GM21529 (cell line): ENCODE measurements around the gene SEC31A.
A peak's percentile ranks its signal among the peaks of the same experiment; 100 is the strongest.
"Not testable (repeated sequence)": the region's sequence is repeated elsewhere in the genome, so short reads cannot be mapped to it uniquely, and the experiment has no call there.

Experiments
- ATAC-seq: cut with Tn5 transposase; IDR thresholded peaks from one replicate; pipeline ENCODE4 v1.9.1; 2021; ENCODE audit not compliant: unreplicated experiment

The SEC31A gene

DNA sequence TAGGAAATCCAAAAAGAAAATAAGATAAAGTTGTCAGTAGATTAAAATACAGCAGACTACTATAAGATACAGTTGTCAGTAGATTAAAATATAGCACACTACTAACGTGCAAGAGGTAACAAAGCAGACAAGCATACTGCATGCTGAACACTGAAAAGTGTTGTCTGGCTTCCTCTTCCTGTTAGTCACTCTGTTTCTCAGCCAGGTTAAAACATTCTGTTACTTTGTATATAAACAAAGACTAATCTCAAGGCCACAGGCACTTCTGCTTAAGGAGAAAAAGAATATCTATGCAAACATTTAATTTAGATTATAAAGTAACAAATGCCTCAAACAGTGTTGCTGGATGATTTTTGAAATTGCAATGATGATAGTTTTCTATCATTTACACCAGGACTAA lies 51.3 kb downstream of the SEC31A start:
- no peak for ATAC-seq

- no peak for ATAC-seq
Measured at GRCh38 chr4:82833696-82834313, 57.1 kb downstream of the SEC31A start.

GRCh38 chr4:82833060-82833459 lies 57.9 kb downstream of the SEC31A start:
- not testable (repeated sequence) for ATAC-seq

- ATAC-seq = no peak
Measured at GRCh38 chr4:82825425-82825824, 65.5 kb downstream of the SEC31A start.

- no peak for ATAC-seq
Measured at GRCh38 chr4:82823062-82823461, 67.9 kb downstream of the SEC31A start.

DNA sequence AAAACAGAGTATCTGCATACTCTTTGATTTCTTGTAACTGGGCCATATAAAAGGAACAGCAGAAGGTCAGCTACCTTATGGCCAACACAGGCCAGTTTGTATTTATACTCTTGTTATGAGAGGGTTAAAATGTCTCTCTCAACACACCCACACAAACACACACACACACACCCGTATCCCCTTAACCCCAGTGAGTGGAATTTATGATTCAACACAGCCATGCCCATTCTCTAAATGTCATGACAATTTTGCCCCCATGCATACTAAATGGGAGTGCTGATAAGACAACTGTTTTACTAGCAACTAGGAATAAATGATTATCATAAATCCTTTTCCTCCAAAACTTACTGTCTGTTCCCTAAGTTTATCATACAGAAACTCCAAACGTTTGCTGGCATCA lies 70.3 kb downstream of the SEC31A start:
- ATAC-seq = no peak

GRCh38 chr4:82818664-82819662 lies 72.0 kb downstream of the SEC31A start:
- ATAC-seq = no peak

- ATAC-seq = not testable (repeated sequence)
Measured at GRCh38 chr4:82816874-82817273, 74.1 kb downstream of the SEC31A start.

- ATAC-seq = no peak
Measured at GRCh38 chr4:82814034-82814433, 76.9 kb downstream of the SEC31A start.

DNA sequence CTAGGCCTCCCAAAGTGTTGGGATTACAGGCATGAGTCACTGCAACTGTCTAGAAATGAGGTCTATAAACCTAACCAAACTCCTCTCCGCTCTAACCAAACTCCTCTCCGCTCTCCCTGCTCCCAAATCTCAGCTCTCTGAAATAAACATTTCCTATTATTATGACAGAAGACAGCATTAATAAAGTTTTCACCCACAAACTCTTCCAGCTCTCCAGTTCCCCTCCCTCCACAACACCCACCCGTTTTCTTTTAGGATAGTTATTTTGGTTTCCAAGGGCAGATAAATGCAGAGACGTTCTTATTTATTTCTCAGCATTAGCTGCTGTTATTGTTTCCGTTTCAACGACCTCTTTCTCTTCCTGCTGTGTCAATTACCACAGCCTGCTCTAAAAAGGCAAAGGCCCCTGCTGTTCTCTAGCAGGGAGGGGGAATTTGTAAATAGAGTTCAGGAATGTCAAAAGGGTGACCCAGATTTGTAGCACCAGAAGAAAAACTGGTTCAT lies 79.1 kb downstream of the SEC31A start:
- ATAC-seq = no peak

DNA sequence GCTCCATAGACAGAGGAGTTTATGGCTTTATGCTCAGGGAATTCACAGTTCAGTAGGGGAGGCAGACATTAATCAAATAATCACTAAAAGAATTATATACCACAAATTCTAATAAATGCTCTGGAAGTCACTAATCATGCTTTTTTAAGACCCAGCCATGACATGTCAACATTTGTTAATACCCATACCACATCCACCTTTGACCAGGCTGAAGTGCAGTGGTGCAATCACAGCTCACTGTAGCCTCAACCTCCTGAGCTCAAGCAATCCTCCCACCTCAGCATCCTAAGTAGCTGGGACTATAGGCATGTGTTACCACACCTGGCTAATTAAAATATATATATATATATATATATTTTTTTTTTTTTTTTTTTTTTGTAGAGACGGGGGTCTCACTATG lies 79.6 kb downstream of the SEC31A start:
- ATAC-seq = no peak

DNA sequence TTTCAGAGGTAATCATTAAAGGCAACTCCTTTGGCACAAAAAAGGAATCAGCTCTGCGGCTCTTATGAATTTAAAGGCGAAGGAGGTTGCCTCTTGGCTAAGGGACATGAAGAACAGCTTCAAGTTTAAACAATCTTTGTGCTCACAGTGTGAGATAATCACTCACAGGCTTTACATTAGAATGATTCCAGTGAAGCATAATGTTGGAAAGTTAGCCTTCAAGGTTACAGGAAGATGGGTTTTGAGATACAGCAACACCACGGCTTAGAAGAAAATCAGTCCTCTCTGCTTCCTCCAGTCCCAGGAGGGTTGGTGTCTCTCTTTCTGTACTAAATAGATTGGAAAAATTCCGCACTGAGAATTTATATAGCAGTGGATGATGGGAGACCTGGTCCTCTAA lies 80.8 kb downstream of the SEC31A start:
- ATAC-seq = no peak

- no peak for ATAC-seq
Measured at GRCh38 chr4:82809619-82810018, 81.3 kb downstream of the SEC31A start.

DNA sequence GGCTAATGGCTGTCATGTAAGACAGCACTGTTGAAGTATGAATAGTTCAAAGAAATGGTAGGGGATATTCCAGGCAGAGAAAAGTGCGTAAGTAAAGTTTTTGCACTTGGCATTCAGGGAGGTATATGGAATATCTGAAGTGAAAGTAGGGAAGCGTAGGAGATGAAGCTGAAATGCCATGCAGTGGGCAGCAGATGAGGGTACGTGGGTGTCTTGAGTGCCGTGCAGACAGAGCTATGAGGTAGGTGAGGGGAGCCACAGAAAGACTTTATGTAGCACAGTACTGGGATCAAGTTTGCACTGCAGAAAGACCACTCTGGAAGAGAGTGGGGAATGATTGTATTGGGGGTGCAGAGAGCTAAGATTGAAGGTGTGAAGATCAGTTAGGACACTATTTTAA lies 87.2 kb downstream of the SEC31A start:
- ATAC-seq = no peak

DNA sequence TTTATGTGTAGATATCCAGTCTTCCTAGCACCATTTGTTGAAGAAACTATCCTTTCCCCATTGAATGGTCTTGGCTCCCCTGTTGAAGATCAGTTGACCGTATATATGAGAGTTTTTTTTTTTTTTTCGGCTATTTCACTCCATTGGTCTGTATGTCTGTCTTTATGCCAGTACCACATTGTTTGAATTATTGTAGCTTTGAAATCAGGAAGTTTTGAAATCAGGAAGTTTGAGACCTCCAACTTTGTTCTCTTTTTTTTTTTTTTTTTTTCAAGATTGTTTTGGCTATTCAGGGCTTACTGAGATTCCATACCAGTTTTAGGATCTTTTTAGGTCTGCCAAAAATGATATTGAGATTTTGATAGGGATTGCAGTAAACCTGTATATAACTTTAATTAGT lies 88.0 kb downstream of the SEC31A start:
- ATAC-seq = no peak

GRCh38 chr4:82801910-82802521 lies 88.9 kb downstream of the SEC31A start:
- ATAC-seq = no peak

DNA sequence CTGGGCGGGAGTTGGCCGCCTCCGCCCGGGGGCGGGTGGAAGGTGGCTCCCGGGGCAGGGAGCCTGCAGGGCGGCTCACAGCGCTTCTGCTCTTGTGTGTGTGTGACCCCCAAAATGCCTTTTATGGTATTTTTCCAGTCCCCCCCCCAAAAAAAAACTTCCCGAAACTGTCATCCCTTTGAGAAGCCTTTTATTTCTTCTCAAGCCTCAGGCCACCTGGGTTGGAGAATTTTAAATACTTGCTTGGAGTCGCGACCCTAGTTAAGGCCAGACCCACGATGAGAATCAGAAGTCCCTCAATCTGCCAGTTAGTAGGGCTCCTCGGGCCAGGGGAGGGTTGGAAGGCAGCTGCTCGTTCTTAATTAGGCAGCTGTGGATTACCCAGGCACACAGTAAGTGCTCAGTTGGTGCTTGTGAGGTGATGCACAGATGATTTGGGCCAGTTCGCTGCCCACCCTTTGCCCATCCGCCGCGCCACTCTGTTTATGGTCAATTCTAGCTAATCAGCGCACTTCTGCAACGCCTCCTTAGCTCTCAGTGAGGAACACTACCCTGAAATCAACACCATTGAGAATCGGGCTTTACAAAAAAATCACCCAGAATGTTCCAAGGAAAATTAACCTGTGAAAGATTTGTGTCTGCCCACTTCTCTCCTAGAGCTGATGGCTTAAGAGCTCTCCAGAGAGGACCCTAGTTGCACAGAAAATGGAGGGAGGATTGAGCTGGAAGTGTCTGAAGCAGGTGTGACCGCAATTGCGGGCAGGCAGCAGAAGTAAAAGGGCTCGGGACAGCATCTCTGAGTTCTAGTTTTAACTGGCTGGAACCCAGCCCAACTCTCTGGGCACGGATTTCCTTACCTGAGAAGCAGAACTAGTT lies 91.7 kb downstream of the SEC31A start:
- ATAC-seq = peak; percentile 27

- peak; percentile 90 for ATAC-seq
Measured at GRCh38 chr4:82798168-82799005, 92.6 kb downstream of the SEC31A start, which contains the start of gene SCD5. SCD5 (minus strand) TSS chr4:82798796; CDS start chr4:82798537, 259 bp downstream.

- ATAC-seq = no peak
Measured at GRCh38 chr4:82797405-82798111, 93.4 kb downstream of the SEC31A start.
